GM19193 (cell line): ENCODE data around the gene NTRK2.

ENCODE experiments used
- POLR2A ChIP-seq: IDR thresholded peaks from 4 replicates; pipeline ENCODE4 v1.6.1; 2011; ENCODE audit not compliant: insufficient read depth, insufficient read length; ENCODE audit errors: extremely low read depth

Gene NTRK2

GRCh38 chr9:84852617-84853301 is 183.2 kb downstream of the NTRK2 start:
- TF ChIP-seq POLR2A = no peak

GRCh38 chr9:84856181-84856632 is 186.7 kb downstream of the NTRK2 start:
- TF ChIP-seq POLR2A = no peak

GRCh38 chr9:84857211-84857610 is 187.7 kb downstream of the NTRK2 start:
- no peak for TF ChIP-seq POLR2A

GRCh38 chr9:84858364-84858763 is 188.8 kb downstream of the NTRK2 start:
- TF ChIP-seq POLR2A = no peak

- no peak for TF ChIP-seq POLR2A
Measured at GRCh38 chr9:84860249-84861115, 191.0 kb downstream of the NTRK2 start.

GRCh38 chr9:84861455-84861854 is 191.9 kb downstream of the NTRK2 start:
- no peak for TF ChIP-seq POLR2A

GRCh38 chr9:84862308-84862707 is 192.8 kb downstream of the NTRK2 start:
- no peak for TF ChIP-seq POLR2A

GRCh38 chr9:84862810-84863287 is 193.3 kb downstream of the NTRK2 start:
- TF ChIP-seq POLR2A = no peak

- TF ChIP-seq POLR2A = no peak
Measured at GRCh38 chr9:84863372-84863771, 193.8 kb downstream of the NTRK2 start.

- TF ChIP-seq POLR2A = no peak
Measured at GRCh38 chr9:84866396-84867175, 197.1 kb downstream of the NTRK2 start.

- TF ChIP-seq POLR2A = no peak
Measured at GRCh38 chr9:84867186-84867585, 197.7 kb downstream of the NTRK2 start.

- no peak for TF ChIP-seq POLR2A
Measured at GRCh38 chr9:84869091-84869490, 199.6 kb downstream of the NTRK2 start.

- TF ChIP-seq POLR2A = no peak
Measured at GRCh38 chr9:84871983-84872382, 202.5 kb downstream of the NTRK2 start.

- TF ChIP-seq POLR2A = no peak
Measured at GRCh38 chr9:84874022-84874421, 204.5 kb downstream of the NTRK2 start.

- no peak for TF ChIP-seq POLR2A
Measured at GRCh38 chr9:84874596-84874995, 205.1 kb downstream of the NTRK2 start.
